Cortex of kidney (tissue), 1 donor: ENCODE data around the gene GTF2IRD2.
A peak's percentile ranks its signal among the peaks of the same experiment; 100 is the strongest.
"Not testable (repeated sequence)": the region's sequence is repeated elsewhere in the genome, so short reads cannot be mapped to it uniquely, and the experiment has no call there.

Experiments used
- DNase-seq: peaks from one replicate; lab custom pipeline; 2025; lab: John Stamatoyannopoulos, UW

GTF2IRD2 gene

GRCh38 chr7:74788369-74789150, 62.8 kb downstream of the GTF2IRD2 start:
- DNase-seq: peak; percentile 5

- not testable (repeated sequence) for DNase-seq
Measured at GRCh38 chr7:74783595-74783994, 67.8 kb downstream of the GTF2IRD2 start.

- not testable (repeated sequence) for DNase-seq
Measured at GRCh38 chr7:74781746-74782145, 69.7 kb downstream of the GTF2IRD2 start.

- not testable (repeated sequence) for DNase-seq
Measured at GRCh38 chr7:74779053-74779452, 72.4 kb downstream of the GTF2IRD2 start.

GRCh38 chr7:74775111-74775510, 76.3 kb downstream of the GTF2IRD2 start:
- not testable (repeated sequence) for DNase-seq

GRCh38 chr7:74773760-74774750, 77.3 kb downstream of the GTF2IRD2 start, which contains the start of gene NCF1:
Gene NCF1 (plus strand): TSS chr7:74774011. CDS start chr7:74774032, 21 bp downstream.
- DNase-seq: not testable (repeated sequence)

- DNase-seq: not testable (repeated sequence)
Measured at GRCh38 chr7:74772093-74772492, 79.3 kb downstream of the GTF2IRD2 start.

- not testable (repeated sequence) for DNase-seq
Measured at GRCh38 chr7:74770062-74770461, 81.3 kb downstream of the GTF2IRD2 start.

GRCh38 chr7:74766991-74767390, 84.4 kb downstream of the GTF2IRD2 start:
- not testable (repeated sequence) for DNase-seq

GRCh38 chr7:74766509-74766908, 84.9 kb downstream of the GTF2IRD2 start:
- DNase-seq: not testable (repeated sequence)

GRCh38 chr7:74765205-74765918, 86.0 kb downstream of the GTF2IRD2 start:
- DNase-seq: not testable (repeated sequence)

GRCh38 chr7:74758982-74759381, 92.4 kb downstream of the GTF2IRD2 start:
- DNase-seq: not testable (repeated sequence)

GRCh38 chr7:74758268-74758667, 93.1 kb downstream of the GTF2IRD2 start:
- not testable (repeated sequence) for DNase-seq

- DNase-seq: not testable (repeated sequence)
Measured at GRCh38 chr7:74756673-74757072, 94.7 kb downstream of the GTF2IRD2 start.

- not testable (repeated sequence) for DNase-seq
Measured at GRCh38 chr7:74753921-74754482, 97.4 kb downstream of the GTF2IRD2 start.
